Activated T-cell treated with anti-CD3 and anti-CD28 coated beads for 24 hours (primary cell): ENCODE measurements around the gene PRLH.
"Not testable (repeated sequence)": the region's sequence is repeated elsewhere in the genome, so short reads cannot be mapped to it uniquely, and the experiment has no call there.

Experiments used
- DNase-seq: peaks from one replicate; pipeline ENCODE4 v3.0.0-alpha.2; 2020; ENCODE audit warnings: low read depth

The PRLH gene

DNA sequence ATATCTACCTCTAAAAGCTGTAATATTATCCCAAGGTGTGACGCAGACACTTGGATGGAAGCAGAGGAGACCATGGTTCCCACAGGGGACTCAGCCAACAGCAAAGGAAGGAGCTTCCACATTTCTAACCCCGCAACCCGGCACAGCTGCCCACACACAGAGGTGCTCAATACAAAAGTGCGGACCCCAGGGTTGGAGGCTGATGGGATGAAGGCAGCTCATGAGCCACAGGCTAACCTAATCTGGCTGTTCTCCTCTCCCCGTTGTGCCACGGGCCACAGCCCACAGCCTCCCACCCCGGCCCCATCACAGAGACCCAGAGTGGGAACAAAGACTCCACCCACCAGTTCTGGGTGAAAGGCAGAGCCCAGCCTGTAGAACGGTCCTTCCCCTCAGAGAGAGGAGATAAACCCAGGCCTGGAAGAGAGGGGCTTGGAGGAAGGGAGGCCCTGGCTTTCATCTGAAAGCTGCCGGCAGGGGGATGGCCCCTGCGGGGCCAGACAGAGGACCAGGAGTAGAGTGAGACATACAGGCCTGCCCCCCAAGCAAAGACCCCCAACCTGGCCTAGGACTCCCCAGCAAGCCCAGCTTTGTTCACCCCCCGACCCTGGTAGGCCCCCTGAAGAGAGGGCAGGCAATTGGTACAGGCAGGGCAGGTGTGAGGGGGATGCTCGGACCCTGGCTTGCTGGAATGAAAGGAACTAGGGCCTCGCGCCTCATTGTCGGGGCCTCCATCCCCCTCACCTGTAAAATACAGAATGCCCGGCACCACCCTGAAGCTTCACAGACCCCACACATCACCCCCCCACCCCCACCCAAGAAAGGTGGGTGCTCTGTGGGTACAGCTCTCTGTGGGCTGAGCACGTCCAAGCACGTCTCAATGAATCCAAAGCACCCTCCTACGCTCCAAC, 17.3 kb downstream of the PRLH start:
- DNase-seq, result no peak

DNA sequence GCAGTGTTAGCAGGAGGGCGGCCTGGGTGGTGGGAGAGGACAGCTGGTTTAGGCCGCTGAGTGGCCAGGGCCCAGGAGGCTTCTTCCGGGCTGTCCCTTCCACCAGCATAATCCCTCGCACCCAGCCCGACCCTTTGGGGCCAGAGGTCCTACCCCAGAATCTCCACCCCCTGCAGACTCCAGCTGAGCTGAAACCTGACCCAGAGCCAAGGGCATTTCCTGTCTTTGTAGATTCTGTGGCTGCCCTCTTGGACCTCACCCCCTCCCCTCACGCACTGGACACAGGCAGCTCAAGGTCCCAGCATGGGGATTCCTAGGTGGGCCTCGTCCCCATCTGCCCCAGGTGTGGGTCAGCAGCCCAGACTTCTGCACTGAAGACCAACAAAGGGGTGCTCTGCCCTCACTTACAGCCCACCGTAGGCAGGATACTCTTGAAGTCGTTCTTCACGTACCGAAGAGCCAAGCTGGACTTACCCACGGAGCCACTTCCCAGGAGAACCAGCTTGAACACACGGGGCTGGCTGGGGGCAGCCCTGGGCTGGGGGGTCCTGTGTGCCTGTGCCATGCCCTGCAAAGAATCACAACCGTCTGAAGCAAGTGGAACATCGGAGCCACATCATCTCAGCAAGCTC, 19.3 kb downstream of the PRLH start:
- DNase-seq, result no peak

DNA sequence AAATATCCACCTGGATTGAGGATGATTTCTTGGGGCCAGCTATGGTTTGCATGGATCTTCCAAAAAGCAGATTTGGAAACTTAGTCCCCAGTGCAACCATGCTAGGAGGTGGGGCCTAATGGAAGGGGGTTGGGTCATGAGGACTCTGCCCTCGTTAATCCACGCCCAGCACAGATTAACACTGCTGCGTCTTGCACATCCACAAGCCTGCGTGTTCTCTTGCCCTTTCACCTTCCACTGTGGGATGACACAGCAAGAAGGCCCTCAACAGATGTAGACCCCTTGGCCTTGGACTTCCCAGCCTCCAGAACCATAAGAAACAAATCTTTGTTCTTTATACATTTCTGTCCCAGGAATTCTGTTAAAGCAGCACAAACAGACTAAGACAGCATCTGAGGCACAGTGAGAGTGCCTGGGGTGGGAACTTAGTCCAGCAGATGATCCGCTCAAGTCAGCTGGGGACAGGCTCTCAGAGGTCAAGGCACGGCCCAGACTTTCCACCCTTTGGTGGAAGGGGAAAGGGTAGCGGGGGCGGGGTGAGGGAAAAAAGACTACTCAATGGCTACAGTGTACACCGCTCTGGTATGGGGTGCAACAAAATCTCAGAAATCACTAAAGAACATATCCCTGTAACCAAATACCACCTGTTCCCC, 21.8 kb downstream of the PRLH start:
- DNase-seq, result no peak

DNA sequence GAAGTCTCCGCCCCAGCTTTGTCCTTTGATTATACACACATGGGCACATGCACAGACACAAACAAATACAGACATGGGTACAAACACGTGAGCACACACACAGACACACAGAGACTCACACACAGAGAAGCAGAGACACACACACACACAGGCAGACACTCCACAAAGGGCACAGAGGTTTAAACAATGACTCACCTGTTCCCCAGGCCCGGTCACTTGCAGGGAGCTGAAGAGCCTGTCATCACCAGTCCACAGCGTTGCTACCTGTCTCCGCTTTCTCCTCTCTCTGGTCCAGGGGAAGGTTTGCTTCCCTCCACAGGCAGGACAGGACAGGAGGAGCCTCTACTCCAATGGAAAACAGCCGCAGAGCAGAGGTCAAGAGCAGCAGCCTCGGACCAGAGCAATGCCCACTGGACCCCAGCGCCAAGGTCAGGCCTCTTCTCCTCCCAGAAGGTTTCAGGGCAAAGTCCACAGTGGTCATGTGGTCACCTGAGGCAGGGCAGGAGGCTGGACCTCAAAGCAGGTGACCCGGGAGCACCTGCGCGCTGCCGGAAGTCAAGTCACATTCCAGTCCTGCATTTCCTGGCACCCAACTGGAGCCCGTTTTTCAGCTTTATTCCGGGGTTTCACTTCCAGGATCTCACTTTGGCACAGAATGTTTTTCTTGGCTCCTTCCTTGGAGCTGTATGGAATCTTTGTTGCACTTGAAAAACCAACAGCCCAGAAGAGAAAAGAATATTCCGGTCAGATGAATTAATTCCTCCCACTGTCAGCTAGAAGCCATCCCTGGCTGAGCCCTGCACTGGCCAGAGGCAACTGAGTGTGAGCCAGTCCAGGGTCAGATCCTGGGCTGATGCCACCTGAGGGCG, 24.1 kb downstream of the PRLH start, which contains the start of gene RAB17:
RAB17 (minus strand) TSS at position 463 of the 869 bp plus-strand sequence. CDS start 4,580 bp downstream, outside the sequence.
- no peak for DNase-seq

- DNase-seq, result no peak
Observed at GRCh38 chr2:237591141-237591881, 24.9 kb downstream of the PRLH start.

GRCh38 chr2:237592425-237592980, 26.1 kb downstream of the PRLH start:
- DNase-seq, result no peak

DNA sequence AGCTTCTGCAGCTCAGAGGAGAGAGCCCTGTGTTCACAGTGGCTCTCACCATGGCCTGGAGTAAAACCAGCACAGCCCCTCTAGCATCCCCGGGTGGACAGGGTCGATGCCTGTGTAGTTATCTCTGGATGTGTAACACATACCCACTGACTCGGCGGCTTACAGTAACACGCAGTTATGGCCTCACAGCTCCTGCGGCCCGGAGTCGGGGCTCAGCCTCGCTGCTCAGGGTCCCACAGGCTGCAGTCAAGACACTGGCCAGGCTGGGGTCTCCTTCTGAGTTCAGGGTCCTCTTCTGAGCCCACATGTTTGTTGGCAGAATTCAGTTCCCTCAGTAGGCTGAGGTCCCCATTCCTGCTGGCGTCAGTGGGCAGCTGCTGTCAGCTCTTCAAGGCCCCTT, 26.7 kb downstream of the PRLH start:
- DNase-seq, result no peak

DNA sequence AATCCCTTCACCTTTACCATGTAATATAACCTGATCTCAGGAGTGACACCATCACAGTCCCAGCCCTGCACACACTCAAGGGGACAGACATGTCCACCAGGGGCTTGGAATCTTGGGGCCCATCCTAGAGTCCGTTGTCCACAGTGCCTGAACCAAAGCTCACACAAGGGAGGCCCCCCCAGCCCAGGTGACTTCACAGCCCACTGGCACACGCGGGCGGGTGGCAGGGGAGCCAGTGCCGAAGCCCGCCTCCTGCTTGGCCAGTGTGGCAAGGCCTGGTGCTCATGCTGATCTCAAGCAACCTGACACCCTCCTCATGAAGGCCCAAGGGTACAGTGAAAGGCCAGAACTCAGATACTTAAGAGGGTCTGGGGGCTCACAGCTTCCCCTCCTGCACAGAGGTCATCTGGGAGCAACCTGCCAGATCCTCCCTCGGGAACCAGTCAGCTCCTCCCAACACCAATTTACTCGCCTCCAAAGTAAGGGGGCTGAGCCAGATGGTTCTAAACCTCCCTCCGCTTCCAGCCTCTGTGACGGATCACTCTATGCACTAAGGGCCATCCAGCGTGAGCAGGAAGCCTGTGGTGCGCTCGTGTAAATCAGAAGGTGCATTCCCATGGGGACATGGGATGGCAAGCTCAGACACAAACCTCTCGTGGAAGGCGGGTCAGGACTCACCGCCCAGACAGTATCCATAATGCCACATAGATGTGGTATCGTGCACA, 27.4 kb downstream of the PRLH start:
- no peak for DNase-seq

DNA sequence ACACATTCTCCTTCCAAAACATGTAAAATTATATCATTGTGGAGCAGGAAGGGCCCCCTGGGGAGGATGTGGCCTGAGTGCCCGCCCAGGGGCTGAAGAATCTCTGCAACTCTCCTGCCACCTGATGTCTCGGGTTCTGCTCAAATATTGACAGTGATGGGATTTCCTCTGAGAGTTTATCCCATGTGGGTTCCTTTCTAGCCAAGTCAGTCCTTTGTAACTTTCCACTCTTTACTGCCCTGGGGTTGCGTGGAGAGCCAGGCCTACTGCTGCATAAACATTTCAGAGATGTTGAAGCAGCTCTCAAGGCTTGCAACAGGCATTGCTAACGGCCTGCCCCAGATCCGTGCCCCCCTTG, 28.1 kb downstream of the PRLH start:
- no peak for DNase-seq

DNA sequence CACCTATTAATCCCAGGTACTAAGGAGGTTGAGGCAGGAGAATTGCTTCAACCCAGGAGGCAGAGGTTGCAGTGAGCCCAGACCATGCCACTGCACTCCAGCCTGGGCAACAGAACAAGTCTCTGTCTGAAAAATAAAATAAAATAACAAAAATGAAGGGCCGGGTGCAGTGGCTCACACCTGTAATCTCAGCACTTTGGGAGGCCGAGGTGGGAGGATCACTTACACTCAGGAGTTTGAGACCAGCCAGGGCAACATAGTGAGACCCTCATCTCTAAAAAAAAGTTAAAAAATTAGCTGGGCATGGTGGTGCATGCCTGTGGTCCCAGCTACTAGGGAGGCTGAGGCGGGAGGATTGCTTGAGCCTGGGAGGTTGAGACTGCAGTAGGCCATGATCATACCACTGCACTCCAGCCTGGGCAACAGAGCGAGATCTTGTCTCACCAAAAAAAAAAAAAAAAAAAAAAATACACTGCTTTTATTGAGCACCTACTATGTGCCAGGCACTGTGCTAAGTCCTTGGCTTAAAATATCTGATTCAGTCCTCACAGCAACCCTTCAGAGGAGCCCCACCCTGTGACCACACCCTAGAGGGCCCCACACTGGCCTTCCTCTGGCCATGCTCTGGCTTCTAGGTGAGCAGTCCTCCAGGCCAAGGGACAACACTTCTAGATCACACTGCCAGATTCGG, 29.6 kb downstream of the PRLH start:
- DNase-seq, result not testable (repeated sequence)

GRCh38 chr2:237596520-237597195, 30.3 kb downstream of the PRLH start:
- DNase-seq, result no peak

DNA sequence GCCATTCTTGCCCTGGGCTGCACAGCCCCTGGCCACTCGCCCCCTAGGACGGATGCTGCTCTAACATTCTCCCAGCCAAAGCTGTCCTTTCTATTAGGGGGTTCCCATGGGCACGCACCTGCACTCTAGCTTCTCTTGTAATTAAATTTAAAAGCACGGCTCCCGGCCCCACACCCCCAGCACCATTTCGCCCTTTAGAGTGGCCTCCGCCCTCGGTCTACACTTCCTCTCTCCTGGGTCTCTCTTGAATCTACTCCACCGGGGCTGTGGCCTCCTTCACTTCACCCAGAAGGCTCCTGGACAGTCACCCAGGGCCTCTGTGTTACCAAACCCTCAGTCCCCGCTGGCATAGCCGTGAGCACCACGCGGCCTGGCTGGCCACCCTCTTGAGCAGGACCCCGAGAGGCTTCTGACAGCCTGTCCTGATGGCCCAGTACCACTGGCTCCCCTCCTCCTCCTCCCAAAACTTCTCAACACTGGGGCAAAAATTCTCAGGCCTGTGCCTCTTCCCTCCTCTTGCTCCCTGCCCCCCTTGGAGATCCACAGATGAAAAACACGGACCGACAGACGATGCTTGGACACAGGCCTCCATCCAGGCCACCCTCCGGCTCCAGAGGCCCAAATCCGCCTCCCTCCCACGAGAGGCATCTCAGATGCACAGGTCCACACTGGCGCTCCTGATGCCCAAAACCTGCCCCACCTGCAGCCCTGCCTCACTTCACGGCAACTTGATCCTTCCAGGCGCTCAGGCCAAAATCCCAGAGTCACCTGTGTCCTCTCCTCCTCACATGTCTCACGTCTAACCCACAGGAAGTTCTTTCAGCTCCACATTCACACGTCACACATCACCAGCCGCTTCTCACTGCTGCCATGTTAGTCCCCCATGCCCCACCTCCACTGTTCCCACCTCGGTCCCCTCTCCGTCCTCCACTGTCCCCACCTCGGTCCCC, 31.1 kb downstream of the PRLH start:
- DNase-seq, result no peak

DNA sequence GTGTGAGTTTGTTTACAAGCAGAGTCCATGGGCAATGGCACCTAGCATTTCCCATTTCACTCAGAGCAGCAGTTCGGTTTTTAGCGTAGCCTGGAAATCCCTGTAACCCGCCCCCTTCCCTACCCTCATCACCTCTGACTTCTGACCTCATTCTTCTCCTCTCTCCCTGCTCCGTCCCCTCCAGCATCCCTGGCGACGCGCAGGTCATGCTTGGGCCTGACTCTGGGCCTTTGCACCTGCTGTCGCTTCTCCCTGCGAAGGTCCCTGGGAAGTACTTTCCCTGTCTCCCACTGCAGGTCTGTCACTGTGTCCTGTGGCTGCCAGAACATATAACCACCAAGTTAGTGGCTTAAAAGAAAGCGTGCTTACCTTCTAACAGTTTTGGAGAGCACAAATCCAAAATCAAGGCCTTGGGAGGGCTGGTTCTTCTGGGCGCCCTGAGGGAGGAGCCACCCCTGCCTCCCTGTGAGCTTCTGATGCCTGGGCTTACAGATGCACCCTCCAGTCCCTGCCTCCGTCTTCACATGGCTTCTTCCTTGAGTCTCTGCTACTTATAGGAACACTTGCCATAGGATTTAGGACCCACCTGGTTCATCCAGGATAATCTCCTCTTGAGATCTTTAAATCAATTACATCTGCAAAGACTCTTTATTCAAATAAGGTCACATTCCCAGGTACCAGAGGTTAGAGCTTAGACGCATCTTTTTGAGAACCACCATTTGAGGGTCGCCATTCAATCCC, 32.3 kb downstream of the PRLH start:
- no peak for DNase-seq

DNA sequence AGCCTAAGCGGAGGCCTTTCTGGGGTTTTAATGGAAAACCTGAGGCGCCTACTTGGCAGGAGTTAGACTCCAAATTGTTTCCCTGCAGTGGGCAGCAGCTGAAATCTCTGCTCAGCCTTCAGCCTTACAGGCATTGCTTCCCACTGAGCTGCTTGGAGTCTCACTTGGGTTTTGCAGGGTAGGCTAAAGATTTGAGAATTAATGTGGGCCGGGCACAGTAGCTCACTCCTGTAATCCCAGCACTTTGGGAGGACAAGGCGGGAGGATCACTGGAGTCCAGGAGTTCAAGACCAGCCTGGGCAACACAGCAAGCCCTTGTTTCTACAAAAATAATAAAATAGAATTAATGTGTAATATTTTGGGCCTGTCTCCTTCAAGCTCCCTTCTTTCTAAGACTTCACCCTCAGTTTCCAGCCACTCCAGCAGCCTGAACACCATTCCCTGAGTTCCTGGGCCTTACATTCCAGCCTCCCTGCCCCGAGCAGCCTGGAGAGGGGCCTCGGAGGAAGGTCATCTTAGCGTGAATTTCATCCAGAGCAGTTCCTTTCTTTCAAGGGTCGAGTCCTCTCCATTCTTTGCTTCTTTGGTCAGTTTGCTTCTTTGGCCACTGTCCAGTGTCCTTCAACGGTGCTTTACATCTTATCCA, 33.2 kb downstream of the PRLH start:
- DNase-seq, result no peak

DNA sequence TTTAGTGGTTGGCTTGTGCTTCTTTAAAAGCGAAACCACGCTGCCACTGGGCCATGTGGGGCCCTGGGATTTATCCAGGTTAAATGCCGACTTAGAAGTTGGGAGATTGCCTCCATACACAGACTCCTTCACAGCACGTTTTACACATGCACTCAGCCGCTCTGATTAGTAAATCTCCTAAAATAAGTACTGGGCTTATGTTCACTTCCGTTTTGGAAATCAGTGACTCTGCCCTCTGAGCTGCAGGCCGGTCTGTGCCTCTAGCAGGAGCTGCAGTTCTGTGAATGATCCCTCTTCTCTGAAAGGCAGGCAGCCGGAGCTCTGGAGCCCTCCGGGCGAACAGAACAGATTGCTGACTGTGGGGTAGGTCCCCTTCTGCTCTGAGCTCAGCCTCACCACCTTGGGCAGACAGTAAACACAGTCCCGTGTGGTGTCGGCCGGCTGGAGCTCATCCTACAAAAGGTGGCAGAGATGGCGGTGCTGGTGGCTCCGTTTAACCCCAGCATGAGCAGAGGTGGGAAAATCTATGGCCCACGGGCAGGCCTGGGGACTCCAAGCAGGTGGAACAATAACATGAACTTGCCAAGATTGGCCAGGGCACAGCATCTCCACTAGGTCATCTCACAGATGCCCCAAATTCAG, 34.0 kb downstream of the PRLH start:
- DNase-seq, result no peak

DNA sequence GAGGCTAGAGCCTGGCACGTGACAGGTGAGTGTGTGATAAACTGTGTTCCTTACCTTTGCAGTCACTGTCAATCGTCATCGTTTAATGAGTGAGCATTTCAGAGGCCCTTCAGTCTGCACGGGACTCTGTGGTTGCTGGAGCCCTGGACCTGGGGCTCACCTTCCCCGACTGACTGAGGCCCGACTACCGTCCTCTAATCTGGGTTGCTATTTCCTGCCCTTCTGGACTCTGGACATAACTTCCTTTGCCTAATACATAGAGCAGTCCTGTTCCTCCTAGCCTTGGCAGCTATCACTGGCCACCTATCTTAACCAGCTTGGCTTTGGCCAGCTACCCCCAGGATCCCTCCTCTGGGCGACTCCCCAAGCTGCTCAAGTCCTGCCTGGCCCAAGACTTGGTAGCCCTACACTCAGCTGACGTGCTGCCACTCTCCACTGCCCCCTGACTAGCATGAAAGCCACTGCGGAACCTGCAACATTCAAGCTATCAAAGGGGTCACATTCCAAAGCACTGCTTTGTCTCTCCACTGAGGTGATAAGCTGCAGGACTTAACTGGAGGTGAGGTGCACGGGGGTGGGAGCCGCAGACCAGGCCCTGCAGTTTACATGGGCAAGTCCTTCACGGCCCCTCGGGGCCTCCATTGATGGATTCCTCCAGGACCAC, 35.2 kb downstream of the PRLH start:
- no peak for DNase-seq
